Liver (tissue), 9 donors: ENCODE results near the gene WDR37. TPM values are rescaled to one million over a fixed set of nuclear protein-coding genes. Genes with fewer than 3 reads are reported as not detected.

Experiments
- DNase-seq: peaks from one replicate; pipeline ENCODE4 v3.0.0-alpha.2; 2017; ENCODE audit warnings: low spot score
- H3K27ac ChIP-seq, 2 donors: one replicate each; pipeline ENCODE4 v1.7.0; 2013; ENCODE audit warnings: inconsistent platforms in 2 of 2, low read length in 2 of 2, control low read depth in 1 of 2, low read depth in 1 of 2, mild to moderate bottlenecking in 1 of 2
- H3K27me3 ChIP-seq, 4 donors: one replicate each; pipeline versions ENCODE4 v1.6.1 to v1.7.0; 2013; ENCODE audit warnings: low read length in 3 of 4, inconsistent platforms in 1 of 4, mild to moderate bottlenecking in 1 of 4, moderate library complexity in 1 of 4; ENCODE audit not compliant: control insufficient read depth in 4 of 4, insufficient read depth in 4 of 4
- H3K36me3 ChIP-seq, 4 donors: one replicate each; pipeline versions ENCODE4 v1.6.1 to v1.7.0; 2013; ENCODE audit warnings: low read length in 3 of 4, mild to moderate bottlenecking in 3 of 4, low read depth in 1 of 4, moderate library complexity in 1 of 4; ENCODE audit not compliant: control insufficient read depth in 4 of 4, insufficient read depth in 3 of 4
- H3K4me1 ChIP-seq, 4 donors: one replicate each; pipeline versions ENCODE4 v1.6.1 to v1.7.0; 2013; ENCODE audit warnings: low read length in 3 of 4, mild to moderate bottlenecking in 3 of 4, moderate library complexity in 1 of 4; ENCODE audit not compliant: control insufficient read depth in 4 of 4, insufficient read depth in 4 of 4
- H3K4me3 ChIP-seq, 3 donors: one replicate each; pipeline versions ENCODE4 v1.6.1 to v1.7.0; 2013; ENCODE audit warnings: low read length in 3 of 3, control low read depth in 1 of 3, low read depth in 1 of 3, mild to moderate bottlenecking in 1 of 3
- H3K9ac ChIP-seq, 2 donors: one replicate each; pipeline ENCODE4 v1.7.0; 2013; ENCODE audit warnings: low read length in 2 of 2, mild to moderate bottlenecking in 2 of 2, moderate library complexity in 2 of 2, control low read depth in 1 of 2, low read depth in 1 of 2
- H3K9me3 ChIP-seq, 4 donors: one replicate each; pipeline versions ENCODE4 v1.6.1 to v1.7.0; 2013; ENCODE audit warnings: low read length in 3 of 4; ENCODE audit not compliant: control insufficient read depth in 4 of 4
- ATF3 ChIP-seq: IDR thresholded peaks from 2 replicates; pipeline ENCODE4 v1.6.1; 2016; ENCODE audit warnings: antibody characterized with exemption
- CTCF ChIP-seq: fragments of 150-350 bp; IDR thresholded peaks from 2 replicates; pipeline ENCODE4 v1.5.1; 2017; ENCODE audit warnings: improper control_type of control experiment, low read depth, low read length; ENCODE audit not compliant: missing input control
- EGR1 ChIP-seq, 2 donors: IDR thresholded peaks; 2 replicates each; pipeline ENCODE4 v1.6.1; 2016 to 2018; ENCODE audit warnings: antibody characterized with exemption in 2 of 2, low read depth in 2 of 2
- FOXA1 ChIP-seq: IDR thresholded peaks from 2 replicates; pipeline ENCODE4 v1.6.1; 2016; ENCODE audit warnings: antibody characterized with exemption
- FOXA2 ChIP-seq: IDR thresholded peaks from 2 replicates; pipeline ENCODE4 v1.6.1; 2016; ENCODE audit warnings: antibody characterized with exemption
- GABPA ChIP-seq, 2 donors: IDR thresholded peaks in 1 of 2; conservative IDR thresholded peaks in 1 of 2; 2 replicates each; pipeline ENCODE4 v1.6.1; 2016; ENCODE audit warnings: antibody characterized with exemption in 2 of 2, mild to moderate bottlenecking in 1 of 2, moderate library complexity in 1 of 2
- HNF4A ChIP-seq, 2 donors: conservative IDR thresholded peaks; 2 replicates each; pipeline ENCODE4 v1.6.1; 2016; ENCODE audit warnings: antibody characterized with exemption in 2 of 2, mild to moderate bottlenecking in 2 of 2
- HNF4G ChIP-seq: IDR thresholded peaks from 2 replicates; pipeline ENCODE4 v1.6.1; 2016; ENCODE audit warnings: antibody characterized with exemption
- JUND ChIP-seq, 2 donors: IDR thresholded peaks; 2 replicates each; pipeline ENCODE4 v1.6.1; 2016; ENCODE audit warnings: antibody characterized with exemption in 2 of 2
- MAX ChIP-seq: IDR thresholded peaks from 2 replicates; pipeline ENCODE4 v1.6.1; 2016; ENCODE audit warnings: antibody characterized with exemption
- NR2F2 ChIP-seq: IDR thresholded peaks from 2 replicates; pipeline ENCODE4 v1.6.1; 2016; ENCODE audit warnings: antibody characterized with exemption
- RAD21 ChIP-seq, 2 donors: IDR thresholded peaks; 2 replicates each; pipeline ENCODE4 v1.6.1; 2016; ENCODE audit warnings: antibody characterized with exemption in 2 of 2, mild to moderate bottlenecking in 2 of 2
- RXRA ChIP-seq, 2 donors: IDR thresholded peaks; 2 replicates each; pipeline ENCODE4 v1.6.1; 2017 to 2018; ENCODE audit warnings: antibody characterized with exemption in 2 of 2, mild to moderate bottlenecking in 1 of 2
- SP1 ChIP-seq: IDR thresholded peaks from 2 replicates; pipeline ENCODE4 v1.6.1; 2018; ENCODE audit warnings: antibody characterized with exemption, mild to moderate bottlenecking
- TAF1 ChIP-seq: conservative IDR thresholded peaks from 2 replicates; pipeline ENCODE4 v1.6.1; 2016; ENCODE audit warnings: antibody characterized with exemption, mild to moderate bottlenecking
- YY1 ChIP-seq: IDR thresholded peaks from 2 replicates; pipeline ENCODE4 v1.6.1; 2016; ENCODE audit warnings: antibody characterized with exemption, mild to moderate bottlenecking
- ZBTB33 ChIP-seq: IDR thresholded peaks from 2 replicates; pipeline ENCODE4 v1.6.1; 2016; ENCODE audit warnings: antibody characterized with exemption
- WGBS: extraction: QIAGEN DNeasy Blood & Tissue Kit; methylation state at CpG from one replicate; pipeline ENCODE4 v1.1.7; 2013; 5-methylcytosine and 5-hydroxymethylcytosine counted together
- polyA plus RNA-seq, 2 donors: library from polyadenylated mRNA; stranded (reverse) in 1 of 2; unstranded in 1 of 2; fragments of 200-250 nt in 1 of 2; fragments of >200 nt in 1 of 2; fragmentation: Nextera tagmentation in 1 of 2; extraction: Ambion mirVana in 1 of 2; gene quantifications; one replicate each; pipeline versions ENCODE4 v1.2.1 to v1.2.3, GENCODE V29; 2013 to 2015
- total RNA-seq, 2 donors: library from RNA; depleted of rRNA; stranded (reverse); fragments of >200 nt; gene quantifications; one replicate each; pipeline ENCODE4 v1.2.3, GENCODE V29; 2014
- donor health status: healthy.
- donor health status: healthy.
- donor health status: healthy.
- donor health status: healthy.
- donor health status: healthy.

WDR37 gene
- total and polyA plus RNA-seq, 4 donors, result 3.6 to 12.1 (median 5.6) TPM

GRCh38 chr10:1179346-1180070 lies 123.3 kb downstream of the WDR37 start:
- Histone ChIP-seq H3K9me3 (no peaks in the 10 kb centered on the region), H3K27me3 (no peaks in the 10 kb centered on the region), H3K9ac (no peak overlapping the region), H3K36me3 (no peaks in the 10 kb centered on the region), H3K4me3 (no peak overlapping the region), H3K27ac (no peak overlapping the region), H3K4me1 (no peaks in the 10 kb centered on the region)
- TF ChIP-seq ATF3, result no peak
- TF ChIP-seq YY1, result no peak
- TF ChIP-seq EGR1 (IDR thresholded peaks at IDR 0.05; ENCODE audit: low read depth in 2 of 2), result no peak
- TF ChIP-seq JUND (IDR thresholded peaks at IDR 0.05), result no peak
- no peak for TF ChIP-seq NR2F2
- DNase-seq, result no peak
- WGBS, result 88% methylated on average over 20 of the region's 20 CpGs

GRCh38 chr10:1180071-1180730 lies 124.0 kb downstream of the WDR37 start:
- no peak for TF ChIP-seq RXRA (IDR thresholded peaks at IDR 0.05)
- TF ChIP-seq CTCF, result no peak
- TF ChIP-seq GABPA (IDR thresholded peaks at IDR 0.05 in 1 of 2, conservative IDR thresholded peaks at IDR 0.05 in 1 of 2), result no peak
- no peak for TF ChIP-seq FOXA2
- TF ChIP-seq HNF4A (conservative IDR thresholded peaks at IDR 0.05), result no peak
- no peak for TF ChIP-seq RAD21 (IDR thresholded peaks at IDR 0.05)
- TF ChIP-seq SP1, result no peak
- whole genome bisulfite sequencing, result 82% methylated on average over 16 of the region's 16 CpGs
- Histone ChIP-seq H3K9ac (no peak overlapping the region), H3K4me1 (no peaks in the 10 kb centered on the region), H3K9me3 (no peaks in the 10 kb centered on the region), H3K27ac (no peak overlapping the region), H3K4me3 (no peak overlapping the region), H3K27me3 (no peaks in the 10 kb centered on the region), H3K36me3 (no peaks in the 10 kb centered on the region)
- no peak for DNase-seq

- Histone ChIP-seq H3K4me3 (no peak overlapping the region), H3K4me1 (no peaks in the 10 kb centered on the region), H3K9ac (no peak overlapping the region), H3K27me3 (no peaks in the 10 kb centered on the region), H3K27ac (no peak overlapping the region), H3K36me3 (no peaks in the 10 kb centered on the region), H3K9me3 (no peaks in the 10 kb centered on the region)
- 74% methylated on average over 11 of the region's 11 CpGs for WGBS
- DNase-seq, result no peak
- TF ChIP-seq FOXA1, result no peak
- TF ChIP-seq NR2F2, result no peak
- TF ChIP-seq ATF3, result no peak
- no peak for TF ChIP-seq GABPA (IDR thresholded peaks at IDR 0.05 in 1 of 2, conservative IDR thresholded peaks at IDR 0.05 in 1 of 2)
- TF ChIP-seq CTCF, result no peak
- TF ChIP-seq RAD21 (IDR thresholded peaks at IDR 0.05), result no peak
- TF ChIP-seq MAX, result no peak
- no peak for TF ChIP-seq ZBTB33
- no peak for TF ChIP-seq TAF1
- TF ChIP-seq HNF4G, result no peak
- TF ChIP-seq RXRA (IDR thresholded peaks at IDR 0.05), result no peak
- TF ChIP-seq SP1, result no peak
- TF ChIP-seq FOXA2, result no peak
- no peak for TF ChIP-seq JUND (IDR thresholded peaks at IDR 0.05)
- TF ChIP-seq HNF4A (conservative IDR thresholded peaks at IDR 0.05), result no peak
These were observed 124.7 kb downstream of the WDR37 start for GRCh38 chr10:1180836-1181235.
